B cell (primary cell): ENCODE data around the gene ZFX. TPM values are rescaled to one million over a fixed set of nuclear protein-coding genes. Genes with fewer than 3 reads are reported as not detected.

Experiments used
- ATAC-seq: fragments of 200-7000 bp; cut with Tn5 transposase; one replicate; pipeline ENCODE4 v1.10.0; 2021; ENCODE audit warnings: low read depth, mild to moderate bottlenecking, moderate number of reproducible peaks, moderate library complexity
- CTCF ChIA-PET: fragments of 350-600 bp; sonication (Branson Sonifier 250); formaldehyde crosslinking; loops from one replicate; lab custom pipeline; 2021; ENCODE audit warnings: antibody characterized with exemption, inconsistent platforms; lab: Charles Lee
- POLR2A ChIA-PET: fragments of 350-600 bp; sonication (Branson Sonifier 250); formaldehyde crosslinking; loops from one replicate; lab custom pipeline; 2021; ENCODE audit warnings: antibody characterized with exemption; lab: Charles Lee
- DNase-seq: peaks from one replicate; pipeline ENCODE4 v3.0.0; 2013
- H2AFZ ChIP-seq: 2 replicates; pipeline ENCODE4 v1.6.1; 2012; ENCODE audit warnings: mild to moderate bottlenecking, low read depth, low read length; ENCODE audit not compliant: insufficient read depth, poor library complexity, severe bottlenecking
- H3K27ac ChIP-seq, 2 donors: 1 replicate in 1 of 2; 2 replicates in 1 of 2; pipeline ENCODE4 v1.5.1; 2012 to 2013; ENCODE audit warnings: low read length in 2 of 2, mild to moderate bottlenecking in 2 of 2, moderate library complexity in 1 of 2
- H3K27me3 ChIP-seq, 4 experiments: fragments of 200-600 bp in 1 of 4; sonication (generic) in 1 of 4; replicated peaks in 1 of 4; 1 replicate in 2 of 4; 2 replicates in 2 of 4; pipeline versions ENCODE4 v1.6.1 to v1.7.0; 2013 to 2016; ENCODE audit warnings: low read length in 3 of 4, mild to moderate bottlenecking in 2 of 4, mixed read lengths in 1 of 4, moderate library complexity in 1 of 4; ENCODE audit not compliant: insufficient read depth in 4 of 4, control insufficient read depth in 3 of 4; ENCODE audit errors: control extremely low read depth in 1 of 4
- H3K36me3 ChIP-seq, 2 experiments: replicated peaks in 1 of 2; 1 replicate in 1 of 2; 2 replicates in 1 of 2; pipeline versions ENCODE4 v1.6.1 to v1.7.1; 2013; ENCODE audit warnings: low read length in 1 of 2; ENCODE audit not compliant: insufficient read depth in 2 of 2, control insufficient read depth in 1 of 2; ENCODE audit errors: control extremely low read depth in 1 of 2, extremely low read depth in 1 of 2
- H3K4me1 ChIP-seq, 2 donors: fragments of 200-600 bp in 1 of 2; sonication (generic) in 1 of 2; 1 replicate in 1 of 2; 2 replicates in 1 of 2; pipeline versions ENCODE4 v1.5.1 to v1.6.1; 2013 to 2017; ENCODE audit warnings: low read length in 2 of 2; ENCODE audit not compliant: control insufficient read depth in 2 of 2, insufficient read depth in 2 of 2
- H3K4me2 ChIP-seq: replicated peaks from 2 replicates; pipeline ENCODE3; 2012; ENCODE audit warnings: mild to moderate bottlenecking, low read depth, low read length; ENCODE audit not compliant: poor library complexity, severe bottlenecking
- H3K4me3 ChIP-seq, 5 experiments: fragments of 200-600 bp in 1 of 5; sonication (generic) in 1 of 5; 1 replicate in 3 of 5; 2 replicates in 2 of 5; pipeline versions ENCODE4 v1.5.1 to v1.7.0; 2011 to 2016; ENCODE audit warnings: low read length in 4 of 5, mild to moderate bottlenecking in 4 of 5, low read depth in 2 of 5, control low read depth in 1 of 5, moderate library complexity in 1 of 5; ENCODE audit not compliant: insufficient read depth in 1 of 5; ENCODE audit errors: control extremely low read depth in 1 of 5, extremely low read depth in 1 of 5
- H3K79me2 ChIP-seq: fragments of 200-600 bp; sonication (generic); one replicate; pipeline ENCODE4 v1.6.0; 2016; ENCODE audit warnings: low read length; ENCODE audit not compliant: control insufficient read depth, insufficient read depth
- H3K9ac ChIP-seq: fragments of 200-600 bp; sonication (generic); 2 replicates; pipeline ENCODE4 v1.6.1; 2017; ENCODE audit warnings: mild to moderate bottlenecking, low read length, moderate library complexity
- H3K9me3 ChIP-seq, 3 donors: one replicate each; pipeline versions ENCODE4 v1.6.1 to v1.7.1; 2013; ENCODE audit warnings: low read length in 2 of 3; ENCODE audit not compliant: control insufficient read depth in 2 of 3, insufficient read depth in 1 of 3; ENCODE audit errors: control extremely low read depth in 1 of 3
- H4K20me1 ChIP-seq: 2 replicates; pipeline ENCODE4 v1.6.0; 2012; ENCODE audit warnings: mild to moderate bottlenecking, low read length; ENCODE audit not compliant: insufficient read depth, control insufficient read depth, poor library complexity, severe bottlenecking
- H3K27ac Mint-ChIP-seq: one replicate; pipeline ENCODE4 v1.8.0; 2021; ENCODE audit warnings: mixed read lengths
- H3K27me3 Mint-ChIP-seq: one replicate; pipeline ENCODE4 v1.8.0; 2021; ENCODE audit warnings: mixed read lengths
- H3K4me1 Mint-ChIP-seq: one replicate; pipeline ENCODE4 v1.8.0; 2021; ENCODE audit warnings: mixed read lengths
- H3K4me3 Mint-ChIP-seq: one replicate; pipeline ENCODE4 v1.8.0; 2021; ENCODE audit warnings: mixed read lengths
- H3K9me3 Mint-ChIP-seq: one replicate; pipeline ENCODE4 v1.8.0; 2022; ENCODE audit warnings: mixed read lengths; ENCODE audit not compliant: insufficient read depth
- CTCF ChIP-seq: fragments of 200-600 bp; IDR thresholded peaks from one replicate; pipeline ENCODE4 v1.8.0; 2022; ENCODE audit warnings: antibody characterized with exemption, mild to moderate bottlenecking
- EZH2 ChIP-seq: IDR thresholded peaks from 2 replicates; pipeline ENCODE4 v1.6.1; 2012; ENCODE audit warnings: borderline replicate concordance, low read depth, mild to moderate bottlenecking, moderate library complexity, low read length; ENCODE audit not compliant: insufficient read depth, poor library complexity, severe bottlenecking
- WGBS: methylation state at CpG from one replicate; pipeline ENCODE4 v1.1.5; 2013; ENCODE audit warnings: missing lambda C conversion rate; ENCODE audit not compliant: insufficient coverage; 5-methylcytosine and 5-hydroxymethylcytosine counted together
- intact Hi-C: fragments of 100-400 bp; cut with micrococcal nuclease; formaldehyde crosslinking; loops from one replicate; pipeline ENCODE4 v1.10.0; 2022
- polyA plus RNA-seq: library from polyadenylated mRNA; depleted of rRNA; stranded (reverse); fragments of >200 nt; gene quantifications from 2 replicates; pipeline ENCODE4 v1.2.3, GENCODE V29; 2012
- small RNA-seq: library from RNA; depleted of rRNA; stranded (forward); fragments of <200 nt; gene quantifications from one replicate; pipeline ENCODE3, GENCODE V24; 2012; ENCODE audit warnings: low replicate concordance, low read depth; ENCODE audit not compliant: insufficient read length
- total RNA-seq, 2 donors: library from RNA; stranded (reverse); fragments of 120-200 nt in 1 of 2; gene quantifications; 1 replicate in 1 of 2; 2 replicates in 1 of 2; pipeline versions ENCODE4 v1.2.3 to v1.2.4, GENCODE V29; 2013 to 2022

The ZFX gene
- total and polyA plus RNA-seq, 2 donors (not counting 1 experiment from before 2014, with no cell fraction given): 31.3 to 81.8 TPM

- H3K9me3 Mint-ChIP-seq: no peaks in the 10 kb centered on the region
- H3K27ac Mint-ChIP-seq: no peak overlapping the region
- ATAC-seq (no peak), DNase-seq (no peak)
- ChIA-PET POLR2A (no interaction called here), CTCF (no interaction called here)
- Histone ChIP-seq H3K36me3 (no peaks in the 10 kb centered on the region), H3K27me3 (no peaks in the 10 kb centered on the region), H3K4me3 (no peak overlapping the region), H3K27ac (no peak overlapping the region), H3K4me1 (peaks cover 4 to 11% of the 10 kb centered on the region in 2 donors), H2AFZ (no peak overlapping the region), H3K9ac (no peak overlapping the region), H3K9me3 (no peaks in the 10 kb centered on the region), H3K79me2 (no peaks in the 10 kb centered on the region), H4K20me1 (no peaks in the 10 kb centered on the region), H3K4me2 (no peak overlapping the region)
- 100% methylated on average over 1 of the region's 3 CpGs for WGBS
- no peaks in the 10 kb centered on the region for H3K27me3 Mint-ChIP-seq
- intact Hi-C loops: no loop called here
- H3K4me3 Mint-ChIP-seq: no peak overlapping the region
- peaks cover 9% of the 10 kb centered on the region for H3K4me1 Mint-ChIP-seq
- no peak for TF ChIP-seq CTCF
- no peak for TF ChIP-seq EZH2
Observed at GRCh38 chrX:24262309-24262708, 112.8 kb downstream of the ZFX start.

GRCh38 chrX:24264383-24264782 lies 114.9 kb downstream of the ZFX start:
- no peaks in the 10 kb centered on the region for H3K36me3 ChIP-seq
- no peak overlapping the region for H3K4me2 ChIP-seq
- Mint-ChIP-seq H3K9me3 (no peaks in the 10 kb centered on the region), H3K4me1 (peaks cover 9% of the 10 kb centered on the region), H3K27me3 (no peaks in the 10 kb centered on the region), H3K4me3 (no peak overlapping the region), H3K27ac (no peak overlapping the region)
- H3K4me3 ChIP-seq: no peak overlapping the region
- TF ChIP-seq EZH2 (no peak), CTCF (no peak)
- no peak for ATAC-seq
- no peak overlapping the region for H3K27ac ChIP-seq
- DNase-seq: no peak
- H4K20me1 ChIP-seq: no peaks in the 10 kb centered on the region
- no peak overlapping the region for H2AFZ ChIP-seq
- no peak overlapping the region for H3K9ac ChIP-seq
- ChIA-PET POLR2A (interaction anchor here (0.6 kb wide), 1 partner anchor 24 kb away, joined by 4 read pairs; no protein-coding TSS in a partner anchor), CTCF (no interaction called here)
- H3K79me2 ChIP-seq: no peaks in the 10 kb centered on the region
- H3K27me3 ChIP-seq: no peaks in the 10 kb centered on the region
- peaks cover 4 to 11% of the 10 kb centered on the region in 2 donors for H3K4me1 ChIP-seq
- intact Hi-C loops: no loop called here
- H3K9me3 ChIP-seq: no peaks in the 10 kb centered on the region
- WGBS: 89% methylated on average over 3 of the region's 6 CpGs

Small RNA genes lying within 50 kb of the gene (small RNA-seq; reads per million reads assigned to genes)
- 0.57 reads per million for gene RF00263

Other genes with a start within 250 kb of the ZFX start
- 7.2 and 11.7 TPM in 2 replicates for gene APOO, start 241.8 kb upstream of the ZFX start, total RNA-seq
- gene APOO, start 241.8 kb upstream of the ZFX start, polyA plus RNA-seq: 3.5 and 4.7 TPM in 2 replicates
- gene CXorf58, start 241.7 kb upstream of the ZFX start, total RNA-seq: not detected in 2 replicates
- gene CXorf58, start 241.7 kb upstream of the ZFX start, polyA plus RNA-seq: 0.07 and 0.09 TPM in 2 replicates
- gene KLHL15, start 122.5 kb upstream of the ZFX start, total RNA-seq: 8.2 and 9.4 TPM in 2 replicates
- gene KLHL15, start 122.5 kb upstream of the ZFX start, polyA plus RNA-seq: 5.4 and 17.3 TPM in 2 replicates
- gene EIF2S3, start 94.8 kb upstream of the ZFX start, total RNA-seq: 260 and 272 TPM in 2 replicates
- gene EIF2S3, start 94.8 kb upstream of the ZFX start, polyA plus RNA-seq: 125 and 126 TPM in 2 replicates
- not detected in 2 replicates for gene SUPT20HL2, start 164.3 kb downstream of the ZFX start, total RNA-seq
- not detected in 2 replicates for gene SUPT20HL2, start 164.3 kb downstream of the ZFX start, polyA plus RNA-seq
- not detected in 2 replicates for gene SUPT20HL1, start 210.9 kb downstream of the ZFX start, total RNA-seq
- not detected in 2 replicates for gene SUPT20HL1, start 210.9 kb downstream of the ZFX start, polyA plus RNA-seq